Activated CD8-positive, alpha-beta T cell treated with anti-CD3 and anti-CD28 coated beads for 36 hours (primary cell): ENCODE data around the gene SDF2. TPM values are rescaled to one million over a fixed set of nuclear protein-coding genes. Genes with fewer than 3 reads are reported as not detected.

Source experiments
- ATAC-seq: fragments of 200-7000 bp; cut with Tn5 transposase; one replicate; pipeline ENCODE4 v1.10.0; 2021; ENCODE audit warnings: mild to moderate bottlenecking, moderate library complexity
- CTCF ChIA-PET: fragments of 350-600 bp; sonication (Branson Sonifier 250); formaldehyde crosslinking; loops from one replicate; lab custom pipeline; 2021; ENCODE audit warnings: antibody characterized with exemption; lab: Charles Lee
- POLR2A ChIA-PET: fragments of 350-600 bp; sonication (Branson Sonifier 250); formaldehyde crosslinking; loops from one replicate; lab custom pipeline; 2021; ENCODE audit warnings: antibody characterized with exemption; lab: Charles Lee
- DNase-seq: peaks from one replicate; pipeline ENCODE4 v3.0.0-alpha.2; 2020
- H3K27ac Mint-ChIP-seq: one replicate; pipeline ENCODE4 v1.8.0; 2021; ENCODE audit warnings: mild to moderate bottlenecking, mixed read lengths
- H3K27me3 Mint-ChIP-seq: one replicate; pipeline ENCODE4 v1.8.0; 2021; ENCODE audit warnings: mixed read lengths
- H3K36me3 Mint-ChIP-seq: one replicate; pipeline ENCODE4 v1.8.0; 2021; ENCODE audit warnings: low read depth, mixed read lengths
- H3K4me1 Mint-ChIP-seq: one replicate; pipeline ENCODE4 v1.8.0; 2021; ENCODE audit warnings: low read depth, mixed read lengths
- H3K4me3 Mint-ChIP-seq: one replicate; pipeline ENCODE4 v1.8.0; 2021; ENCODE audit warnings: mild to moderate bottlenecking, moderate library complexity, mixed read lengths
- H3K9me3 Mint-ChIP-seq: one replicate; pipeline ENCODE4 v1.8.0; 2021; ENCODE audit warnings: mixed read lengths
- CTCF ChIP-seq: fragments of 200-600 bp; IDR thresholded peaks from one replicate; pipeline ENCODE4 v1.8.0; 2022; ENCODE audit warnings: antibody characterized with exemption, mild to moderate bottlenecking
- intact Hi-C: fragments of 100-400 bp; cut with micrococcal nuclease; formaldehyde crosslinking; loops from one replicate; pipeline ENCODE4 v1.10.0; 2022
- total RNA-seq, 2 experiments: library from RNA; stranded (reverse); gene quantifications; one replicate each; pipeline ENCODE4 v1.2.3, GENCODE V29; 2021

The SDF2 gene
- total RNA-seq: 10 to 100 TPM; 37.4 to 39.0 TPM

- TF ChIP-seq CTCF: no peak
Measured at GRCh38 chr17:28661635-28662526, at the start of gene SDF2, which contains the start of gene SUPT6H. SDF2 (minus strand) TSS chr17:28661906; CDS start chr17:28661876, 30 bp downstream. SUPT6H (plus strand) TSS chr17:28662205; CDS start chr17:28673402, 11,197 bp downstream.

GRCh38 chr17:28710861-28711722 is 49.4 kb upstream of the SDF2 start:
- peak; percentile 92 for DNase-seq
- Mint-ChIP-seq H3K36me3 (peaks cover 7% of the 10 kb centered on the region), H3K27me3 (peaks cover 9% of the 10 kb centered on the region), H3K27ac (peak overlapping the region; percentile 95), H3K4me3 (peak overlapping the region; percentile 89), H3K4me1 (peaks cover 13% of the 10 kb centered on the region), H3K9me3 (no peaks in the 10 kb centered on the region)
- CTCF ChIA-PET: interaction anchor here (0.7 to 3.5 kb wide), 10 partner anchors 9 to 168 kb away, joined by 3 to 20 read pairs (median 5); partner anchors contain the start of genes BLTP2, NEK8, RPL23A and TLCD1
- POLR2A ChIA-PET: interaction anchor here (0.6 to 7.7 kb wide), 18 partner anchors 9 to 770 kb away, joined by 3 to 65 read pairs (median 3); partner anchors contain the start of genes BLTP2, NEK8, RPL23A and SDF2
- intact Hi-C loops: no loop called here
- ATAC-seq: peak; percentile 92
- TF ChIP-seq CTCF: no peak

More at GRCh38 chr17:28661635-28662526, at the start of gene SDF2, which contains the start of gene SUPT6H:
- H3K27me3 Mint-ChIP-seq: no peaks in the 10 kb centered on the region
- ChIA-PET CTCF (interaction anchor here (0.9 to 4.5 kb wide), 12 partner anchors 8 to 102 kb away, joined by 3 to 83 read pairs (median 6); partner anchors contain the start of genes BLTP2 and TLCD1), POLR2A (interaction anchor here (0.6 to 4.0 kb wide), 16 partner anchors 12 to 149 kb away, joined by 3 to 60 read pairs (median 4); partner anchors contain the start of genes BLTP2, PIGS, PROCA1 and RPL23A)
- H3K4me1 Mint-ChIP-seq: peaks cover 45% of the 10 kb centered on the region
- H3K36me3 Mint-ChIP-seq: peaks cover 44% of the 10 kb centered on the region
- H3K9me3 Mint-ChIP-seq: no peaks in the 10 kb centered on the region
- DNase-seq (peak; percentile 98), ATAC-seq (peak; percentile 87)
- intact Hi-C loops: no loop called here
- H3K27ac Mint-ChIP-seq: peak within 1 kb of the TSS; percentile 100
- H3K4me3 Mint-ChIP-seq: peak within 1 kb of the TSS; percentile 97

GRCh38 chr17:28707339-28707720 is 45.6 kb upstream of the SDF2 start:
- Mint-ChIP-seq H3K36me3 (peaks cover 11% of the 10 kb centered on the region), H3K27ac (no peak overlapping the region), H3K4me3 (no peak overlapping the region), H3K27me3 (no peaks in the 10 kb centered on the region), H3K9me3 (no peaks in the 10 kb centered on the region), H3K4me1 (peaks cover 10% of the 10 kb centered on the region)
- intact Hi-C loops: no loop called here
- TF ChIP-seq CTCF: no peak
- no peak for ATAC-seq
- no peak for DNase-seq
- POLR2A ChIA-PET: interaction anchor here (0.8 to 1.7 kb wide), 5 partner anchors 10 to 544 kb away, joined by 3 to 8 read pairs (median 3); partner anchors contain the start of gene RPL23A
- CTCF ChIA-PET: interaction anchor here (0.7 to 1.3 kb wide), 2 partner anchors 19 to 32 kb away, joined by 3 read pairs; partner anchors contain the start of gene TLCD1

- Mint-ChIP-seq H3K4me3 (no peak overlapping the region), H3K4me1 (peaks cover 5% of the 10 kb centered on the region), H3K27ac (no peak overlapping the region), H3K36me3 (peaks cover 13% of the 10 kb centered on the region), H3K27me3 (no peaks in the 10 kb centered on the region), H3K9me3 (no peaks in the 10 kb centered on the region)
- ATAC-seq (no peak), DNase-seq (no peak)
- POLR2A ChIA-PET: interaction anchor here (0.8 to 1.7 kb wide), 5 partner anchors 10 to 544 kb away, joined by 3 to 8 read pairs (median 3); partner anchors contain the start of gene RPL23A
- CTCF ChIA-PET: interaction anchor here (0.7 to 1.3 kb wide), 2 partner anchors 20 to 31 kb away, joined by 3 read pairs; partner anchors contain the start of gene TLCD1
- intact Hi-C loops: no loop called here
- TF ChIP-seq CTCF: no peak
Measured at GRCh38 chr17:28706471-28707338, 45.0 kb upstream of the SDF2 start.
